ENCODE measurements around the gene ULBP1.
"Not testable (repeated sequence)": the region's sequence is repeated elsewhere in the genome, so short reads cannot be mapped to it uniquely, and the experiment has no call there.

ULBP1 gene

DNA sequence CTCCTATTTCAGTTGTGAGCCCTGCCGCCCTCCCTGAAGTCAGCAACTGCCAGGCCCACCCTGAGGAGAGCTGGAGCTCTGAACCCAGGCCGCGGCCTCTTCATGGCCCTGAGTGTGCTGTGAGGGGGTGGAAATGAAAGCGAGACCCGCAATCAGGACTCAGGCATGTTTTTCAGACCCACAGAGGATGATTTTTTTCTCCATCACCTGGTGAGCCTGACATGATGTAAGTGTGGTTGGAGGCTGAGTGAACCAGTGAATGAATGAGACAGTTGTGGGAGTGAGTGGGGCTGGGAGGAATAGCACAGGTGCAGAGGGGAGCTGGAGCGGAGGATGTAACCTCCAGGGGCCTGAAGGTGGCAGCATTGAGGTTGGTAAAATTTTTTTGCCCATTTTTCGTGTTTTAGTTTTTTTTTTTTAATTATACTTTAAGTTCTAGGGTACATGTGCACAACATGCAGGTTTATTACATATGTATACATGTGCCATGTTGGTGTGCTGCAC lies 43.3 kb downstream of the ULBP1 start:
- Histone ChIP-seq H3K27ac (ENCODE audit: low read depth, low read length, poor library complexity, severe bottlenecking) (no peak overlapping the region), H3K9ac (ENCODE audit: low read length) (no peak overlapping the region), H3F3A (ENCODE audit: insufficient read depth, low read length) (no peaks in the 10 kb centered on the region), H4K20me1 (ENCODE audit: insufficient read depth, low read length) (no peaks in the 10 kb centered on the region), H3K27me3 (ENCODE audit: insufficient read depth, low read length) (no peaks in the 10 kb centered on the region), H3K9me3 (ENCODE audit: low read length) (no peaks in the 10 kb centered on the region), H3K79me2 (ENCODE audit: insufficient read depth, low read length) (no peaks in the 10 kb centered on the region), H3K4me1 (ENCODE audit: insufficient read depth, low read length, severe bottlenecking) (peaks cover 12% of the 10 kb centered on the region), H3K9me2 (ENCODE audit: low read depth, low read length) (no peaks in the 10 kb centered on the region), H3K4me2 (ENCODE audit: low read length) (no peak overlapping the region), H3K36me3 (ENCODE audit: insufficient read depth, low read length) (no peaks in the 10 kb centered on the region; the same call in 1 of the 2 replicates), H3K4me3 (ENCODE audit: low read depth, low read length, poor library complexity, severe bottlenecking) (no peak overlapping the region), H2AFZ (ENCODE audit: low read length) (no peak overlapping the region)
- TF ChIP-seq EZH2 (IDR thresholded peaks at IDR 0.05; ENCODE audit: borderline replicate concordance, low read length) = no peak
- TF ChIP-seq, protein P1, sequence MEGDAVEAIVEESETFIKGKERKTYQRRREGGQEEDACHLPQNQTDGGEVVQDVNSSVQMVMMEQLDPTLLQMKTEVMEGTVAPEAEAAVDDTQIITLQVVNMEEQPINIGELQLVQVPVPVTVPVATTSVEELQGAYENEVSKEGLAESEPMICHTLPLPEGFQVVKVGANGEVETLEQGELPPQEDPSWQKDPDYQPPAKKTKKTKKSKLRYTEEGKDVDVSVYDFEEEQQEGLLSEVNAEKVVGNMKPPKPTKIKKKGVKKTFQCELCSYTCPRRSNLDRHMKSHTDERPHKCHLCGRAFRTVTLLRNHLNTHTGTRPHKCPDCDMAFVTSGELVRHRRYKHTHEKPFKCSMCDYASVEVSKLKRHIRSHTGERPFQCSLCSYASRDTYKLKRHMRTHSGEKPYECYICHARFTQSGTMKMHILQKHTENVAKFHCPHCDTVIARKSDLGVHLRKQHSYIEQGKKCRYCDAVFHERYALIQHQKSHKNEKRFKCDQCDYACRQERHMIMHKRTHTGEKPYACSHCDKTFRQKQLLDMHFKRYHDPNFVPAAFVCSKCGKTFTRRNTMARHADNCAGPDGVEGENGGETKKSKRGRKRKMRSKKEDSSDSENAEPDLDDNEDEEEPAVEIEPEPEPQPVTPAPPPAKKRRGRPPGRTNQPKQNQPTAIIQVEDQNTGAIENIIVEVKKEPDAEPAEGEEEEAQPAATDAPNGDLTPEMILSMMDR (IDR thresholded peaks at IDR 0.05; ENCODE audit: low read length) = peak; percentile 53

- Histone ChIP-seq H3K36me3 (ENCODE audit: insufficient read depth, low read length) (no peaks in the 10 kb centered on the region), H3K27me3 (ENCODE audit: insufficient read depth, low read length) (no peaks in the 10 kb centered on the region), H3K4me1 (ENCODE audit: insufficient read depth, low read length, severe bottlenecking) (peaks cover 12% of the 10 kb centered on the region), H3K4me2 (ENCODE audit: low read length) (no peak overlapping the region), H3K9me2 (ENCODE audit: low read depth, low read length) (no peaks in the 10 kb centered on the region), H4K20me1 (ENCODE audit: insufficient read depth, low read length) (no peaks in the 10 kb centered on the region), H3K79me2 (ENCODE audit: insufficient read depth, low read length) (no peaks in the 10 kb centered on the region), H3K27ac (ENCODE audit: low read depth, low read length, poor library complexity, severe bottlenecking) (no peak overlapping the region), H2AFZ (ENCODE audit: low read length) (no peak overlapping the region), H3F3A (ENCODE audit: insufficient read depth, low read length) (no peaks in the 10 kb centered on the region), H3K9ac (ENCODE audit: low read length) (no peak overlapping the region), H3K4me3 (ENCODE audit: low read depth, low read length, poor library complexity, severe bottlenecking) (no peak overlapping the region), H3K9me3 (ENCODE audit: low read length) (no peaks in the 10 kb centered on the region)
- no peak for TF ChIP-seq EZH2 (IDR thresholded peaks at IDR 0.05; ENCODE audit: borderline replicate concordance, low read length)
- TF ChIP-seq, protein P1 (IDR thresholded peaks at IDR 0.05; ENCODE audit: low read length) = no peak
Observed at GRCh38 chr6:150008588-150008987, 44.8 kb downstream of the ULBP1 start.

- not testable (repeated sequence) for H4K20me1 ChIP-seq (ENCODE audit: insufficient read depth, low read length); H3K4me1 ChIP-seq (ENCODE audit: insufficient read depth, low read length, severe bottlenecking); H3K4me3 ChIP-seq (ENCODE audit: low read depth, low read length, poor library complexity, severe bottlenecking); H3K36me3 ChIP-seq (ENCODE audit: insufficient read depth, low read length); H3K27ac ChIP-seq (ENCODE audit: low read depth, low read length, poor library complexity, severe bottlenecking); H3K4me2 ChIP-seq (ENCODE audit: low read length); H3K27me3 ChIP-seq (ENCODE audit: insufficient read depth, low read length); H3F3A ChIP-seq (ENCODE audit: insufficient read depth, low read length); H3K9me2 ChIP-seq (ENCODE audit: low read depth, low read length); H3K9ac ChIP-seq (ENCODE audit: low read length); H3K9me3 ChIP-seq (ENCODE audit: low read length); H2AFZ ChIP-seq (ENCODE audit: low read length); H3K79me2 ChIP-seq (ENCODE audit: insufficient read depth, low read length)
Observed at GRCh38 chr6:150012846-150013784, 49.4 kb downstream of the ULBP1 start.

DNA sequence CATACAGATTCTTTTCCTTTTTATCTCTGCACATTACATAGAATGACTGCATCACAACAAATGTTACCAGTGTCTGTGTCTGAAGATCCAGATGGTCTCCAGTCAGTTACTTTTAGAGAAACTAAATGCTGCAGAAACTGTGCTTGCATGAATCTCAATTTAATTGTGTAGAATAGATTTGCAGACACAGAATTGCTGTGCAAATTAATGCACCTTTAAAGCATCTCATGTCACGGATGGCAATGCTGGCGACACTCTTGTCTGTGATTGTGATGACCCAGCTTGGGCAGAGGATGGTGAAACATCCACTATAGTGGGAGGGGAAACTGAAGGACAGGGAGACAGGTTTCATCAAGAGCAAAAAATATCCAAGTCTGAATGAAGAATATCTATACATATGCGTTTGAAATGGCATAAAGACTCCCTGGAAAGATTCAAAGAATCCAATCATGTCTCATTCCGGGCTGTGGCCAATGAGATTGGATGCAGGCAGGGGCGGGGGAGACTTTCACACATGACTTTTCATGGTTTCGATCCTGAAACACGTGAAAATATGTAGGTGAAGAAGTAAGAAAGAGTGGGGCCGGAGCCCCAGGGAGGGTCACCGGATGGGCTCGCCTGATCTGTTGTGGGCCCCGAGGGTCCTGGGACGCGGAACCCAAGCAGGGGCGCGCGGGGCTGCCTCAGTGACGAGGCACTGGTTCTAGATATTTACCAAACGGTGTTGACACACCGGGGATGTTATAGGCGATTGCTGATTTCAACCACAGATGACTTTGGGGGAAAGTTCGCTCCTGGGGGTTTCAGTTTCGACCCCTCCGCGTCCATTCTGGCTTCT lies 50.3 kb downstream of the ULBP1 start:
- H3K27me3 ChIP-seq (ENCODE audit: insufficient read depth, low read length); H3K27ac ChIP-seq (ENCODE audit: low read depth, low read length, poor library complexity, severe bottlenecking); H3K9me2 ChIP-seq (ENCODE audit: low read depth, low read length); H3K4me3 ChIP-seq (ENCODE audit: low read depth, low read length, poor library complexity, severe bottlenecking); H2AFZ ChIP-seq (ENCODE audit: low read length); H3K79me2 ChIP-seq (ENCODE audit: insufficient read depth, low read length); H3K36me3 ChIP-seq (ENCODE audit: insufficient read depth, low read length); H3K4me2 ChIP-seq (ENCODE audit: low read length); H3K4me1 ChIP-seq (ENCODE audit: insufficient read depth, low read length, severe bottlenecking); H3K9ac ChIP-seq (ENCODE audit: low read length); H3F3A ChIP-seq (ENCODE audit: insufficient read depth, low read length); H4K20me1 ChIP-seq (ENCODE audit: insufficient read depth, low read length); H3K9me3 ChIP-seq (ENCODE audit: low read length): not testable (repeated sequence)

DNA sequence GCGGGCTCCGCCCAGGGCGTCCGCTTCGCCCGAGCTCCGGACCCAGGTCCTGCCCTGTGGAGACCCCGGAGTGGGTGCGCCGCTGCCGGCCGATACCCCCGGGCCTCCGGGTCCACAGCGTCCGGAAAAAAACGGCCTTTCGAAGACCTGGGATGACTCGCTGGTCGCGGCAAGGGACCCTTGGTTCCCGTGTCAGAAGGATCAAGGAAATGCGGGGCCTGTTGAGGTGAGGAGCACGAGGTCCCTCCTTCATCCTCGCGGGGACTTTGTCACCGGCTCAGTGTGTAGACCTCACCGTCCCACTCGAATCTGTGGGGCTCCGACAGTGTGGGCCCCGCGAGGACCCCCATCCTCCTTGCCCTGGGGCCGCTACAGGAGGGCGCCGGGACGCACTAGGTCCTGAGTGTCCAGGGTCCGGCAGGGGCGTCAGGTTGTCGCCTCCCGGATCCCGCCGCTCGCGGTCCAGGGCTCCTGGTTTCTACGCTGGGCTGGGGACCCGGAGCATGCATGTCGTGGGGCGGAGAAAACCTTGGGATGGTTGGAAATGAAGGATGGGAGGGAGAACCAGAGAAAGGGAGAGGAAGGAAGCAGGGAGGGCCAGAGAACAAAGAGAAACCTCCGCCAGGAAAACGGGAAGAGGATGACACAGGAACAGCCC lies 51.0 kb downstream of the ULBP1 start:
- H3K36me3 ChIP-seq (ENCODE audit: insufficient read depth, low read length); H3K4me1 ChIP-seq (ENCODE audit: insufficient read depth, low read length, severe bottlenecking); H3F3A ChIP-seq (ENCODE audit: insufficient read depth, low read length); H3K4me2 ChIP-seq (ENCODE audit: low read length); H2AFZ ChIP-seq (ENCODE audit: low read length); H3K9me2 ChIP-seq (ENCODE audit: low read depth, low read length); H3K27me3 ChIP-seq (ENCODE audit: insufficient read depth, low read length); H3K9ac ChIP-seq (ENCODE audit: low read length); H3K4me3 ChIP-seq (ENCODE audit: low read depth, low read length, poor library complexity, severe bottlenecking); H4K20me1 ChIP-seq (ENCODE audit: insufficient read depth, low read length); H3K27ac ChIP-seq (ENCODE audit: low read depth, low read length, poor library complexity, severe bottlenecking); H3K9me3 ChIP-seq (ENCODE audit: low read length); H3K79me2 ChIP-seq (ENCODE audit: insufficient read depth, low read length): not testable (repeated sequence)

Data from OCI-LY1 (cell line).